HG03159 (cell line): ENCODE results near the gene PODNL1.

Experiments used
- ATAC-seq: cut with Tn5 transposase; IDR thresholded peaks from one replicate; pipeline ENCODE4 v1.9.1; 2021; ENCODE audit warnings: mild to moderate bottlenecking, moderate library complexity; ENCODE audit not compliant: unreplicated experiment

Gene PODNL1

GRCh38 chr19:13938301-13939064 lies at the start of gene PODNL1:
Gene PODNL1 (minus strand): TSS chr19:13938417. CDS start chr19:13938181, 236 bp downstream.
- no peak for ATAC-seq

- ATAC-seq = no peak
These were observed 49.1 kb upstream of the PODNL1 start for GRCh38 chr19:13987101-13987890.

- peak; percentile 81 for ATAC-seq
These were observed 48.2 kb upstream of the PODNL1 start for GRCh38 chr19:13986348-13986904.

GRCh38 chr19:13985771-13986347 lies 47.6 kb upstream of the PODNL1 start:
- no peak for ATAC-seq

- no peak for ATAC-seq
These were observed 46.9 kb upstream of the PODNL1 start for GRCh38 chr19:13984875-13985741.

GRCh38 chr19:13984186-13984585 lies 46.0 kb upstream of the PODNL1 start:
- ATAC-seq = no peak

- no peak for ATAC-seq
These were observed 45.1 kb upstream of the PODNL1 start for GRCh38 chr19:13983213-13983889.

GRCh38 chr19:13982773-13983172 lies 44.6 kb upstream of the PODNL1 start:
- no peak for ATAC-seq

GRCh38 chr19:13981988-13982501 lies 43.8 kb upstream of the PODNL1 start:
- ATAC-seq = no peak

- ATAC-seq = no peak
These were observed 43.2 kb upstream of the PODNL1 start for GRCh38 chr19:13981467-13981866.

- ATAC-seq = no peak
These were observed 42.8 kb upstream of the PODNL1 start for GRCh38 chr19:13981021-13981420.

- no peak for ATAC-seq
These were observed 42.1 kb upstream of the PODNL1 start for GRCh38 chr19:13980340-13980739.

GRCh38 chr19:13979686-13980085 lies 41.5 kb upstream of the PODNL1 start:
- ATAC-seq = no peak

GRCh38 chr19:13979244-13979615 lies 41.0 kb upstream of the PODNL1 start:
- ATAC-seq = no peak

- ATAC-seq = no peak
These were observed 40.4 kb upstream of the PODNL1 start for GRCh38 chr19:13978351-13979243.

- ATAC-seq = no peak
These were observed 39.6 kb upstream of the PODNL1 start for GRCh38 chr19:13977803-13978202.

- no peak for ATAC-seq
These were observed 38.2 kb upstream of the PODNL1 start for GRCh38 chr19:13976446-13976845.

GRCh38 chr19:13975870-13976269 lies 37.7 kb upstream of the PODNL1 start:
- ATAC-seq = no peak

GRCh38 chr19:13974073-13974472 lies 35.9 kb upstream of the PODNL1 start:
- no peak for ATAC-seq
